ENCODE data around the gene FOXO3.
"Not testable (repeated sequence)": the region's sequence is repeated elsewhere in the genome, so short reads cannot be mapped to it uniquely, and the experiment has no call there.

Gene FOXO3

GRCh38 chr6:108556250-108556649 is 4.5 kb upstream of the FOXO3 start:
- no peak for DNase-seq (ENCODE audit: low read depth)

- DNase-seq (ENCODE audit: low read depth), result no peak
Measured at GRCh38 chr6:108556866-108557493, 3.7 kb upstream of the FOXO3 start.

DNA sequence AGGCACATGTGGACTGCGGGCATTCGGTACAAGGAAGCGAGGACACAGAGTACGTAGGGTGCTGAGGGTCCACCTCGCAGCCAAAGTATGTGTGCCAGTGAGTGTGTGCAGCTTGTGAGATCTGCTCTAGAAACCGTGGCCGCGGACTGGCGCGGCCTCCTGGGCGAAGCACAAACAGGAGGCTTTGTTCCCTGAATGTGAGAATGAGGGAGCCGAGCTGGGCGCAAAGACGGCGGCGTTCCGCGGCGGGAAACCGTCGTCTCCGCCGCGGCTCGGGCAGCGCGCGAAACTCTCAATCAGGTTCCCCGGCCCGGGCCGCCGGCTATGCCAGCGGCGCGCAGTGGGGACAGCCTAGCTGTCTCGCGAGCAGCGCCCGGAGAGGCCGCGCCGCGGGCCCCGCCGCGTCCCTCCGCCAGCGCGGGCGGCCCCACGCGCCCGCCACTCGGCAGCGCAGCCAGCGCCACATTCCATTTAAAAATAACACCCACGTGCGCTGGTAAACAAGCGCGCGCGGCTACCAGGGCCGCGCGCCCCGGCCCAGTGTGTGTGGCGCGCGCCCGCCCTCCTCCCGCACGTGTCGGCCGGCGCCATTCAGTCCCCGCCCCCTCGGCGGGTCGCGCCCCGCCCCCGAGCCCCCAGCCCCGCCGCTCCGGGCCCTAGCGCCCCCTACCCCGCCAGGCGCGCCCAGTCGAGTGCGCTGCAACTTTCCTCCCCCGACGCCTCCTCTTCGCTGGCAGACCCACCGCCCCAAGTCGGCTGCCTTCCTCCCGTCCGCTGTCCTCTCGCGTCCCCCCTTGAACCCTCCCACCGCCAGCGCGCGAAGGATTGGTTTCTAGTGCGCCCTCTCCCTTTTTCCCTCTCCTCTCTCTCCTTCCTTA is 3.0 kb upstream of the FOXO3 start:
- no peak for DNase-seq (ENCODE audit: low read depth)

GRCh38 chr6:108558372-108559096 is 2.2 kb upstream of the FOXO3 start:
- peak; percentile 98 for DNase-seq (ENCODE audit: low read depth)

DNA sequence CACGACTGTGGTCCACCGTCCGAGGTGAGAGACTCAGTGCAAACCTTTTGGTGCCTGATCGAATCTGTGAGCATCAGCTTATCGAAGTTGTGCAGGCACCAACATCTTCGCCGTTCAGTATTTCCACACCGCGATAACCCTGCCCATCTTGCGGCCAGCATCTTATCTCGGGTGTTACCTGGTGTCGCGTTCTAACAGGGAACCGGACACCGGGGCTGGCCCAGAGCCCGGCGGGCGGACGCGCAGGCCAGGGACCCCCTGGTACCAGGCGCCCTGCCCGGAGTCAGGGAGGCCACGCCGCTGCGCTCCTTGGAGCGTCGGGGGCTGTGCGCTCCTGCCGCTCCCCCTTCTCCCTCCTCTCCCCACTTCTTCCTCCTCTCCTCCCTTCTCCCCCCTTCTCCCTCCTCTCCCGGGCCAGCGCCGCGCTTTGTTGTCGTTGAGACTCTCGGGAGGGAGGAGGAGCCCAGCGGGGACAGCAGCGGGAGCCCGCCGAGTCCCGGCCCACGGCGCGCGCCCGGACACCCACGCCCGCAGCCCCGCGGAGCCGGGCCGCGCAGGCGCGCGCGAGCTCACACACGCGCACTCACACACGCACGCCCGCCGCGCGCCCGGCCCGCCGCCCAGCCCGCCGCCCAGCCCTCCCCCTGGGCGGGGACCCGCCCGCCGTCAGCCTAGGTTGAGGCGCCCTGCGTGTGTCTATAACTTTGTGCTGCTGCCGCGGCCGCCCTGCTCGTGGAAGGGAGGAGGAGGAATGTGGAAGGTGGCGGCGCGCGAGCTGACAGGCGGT is 1.4 kb upstream of the FOXO3 start:
- peak; percentile 55 for DNase-seq (ENCODE audit: low read depth)

DNA sequence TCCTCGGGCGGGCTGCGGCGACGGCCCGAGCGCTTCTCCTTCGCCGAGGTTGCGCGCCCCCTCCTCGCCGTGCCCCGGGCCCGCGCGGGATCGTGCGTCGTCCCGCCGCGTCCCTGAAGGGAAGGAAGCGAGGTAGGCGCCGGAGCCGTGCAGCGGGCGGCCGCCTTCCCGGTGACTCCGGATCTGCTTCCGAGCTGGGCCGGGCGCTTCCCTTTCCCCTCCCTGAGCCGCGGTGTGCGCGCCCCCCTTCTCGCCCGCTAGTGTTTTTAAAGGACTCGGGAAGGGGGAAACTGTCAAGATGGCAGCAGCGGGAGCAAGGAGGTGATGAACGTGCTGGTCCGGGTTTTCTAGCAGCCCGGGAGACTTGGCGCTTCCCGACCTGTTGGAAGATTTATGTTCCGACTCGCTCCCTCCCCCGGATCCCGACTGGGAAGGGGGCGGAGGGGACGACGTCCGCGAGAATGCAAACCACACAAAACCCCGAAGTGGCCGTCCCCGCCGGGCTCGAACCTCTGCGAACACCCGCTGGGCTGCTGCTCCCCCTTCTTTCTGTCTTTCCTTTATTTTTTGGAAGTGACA is 744 bp upstream of the FOXO3 start:
- peak; percentile 45 for DNase-seq (ENCODE audit: low read depth)

GRCh38 chr6:108561309-108561647 is 561 bp downstream of the FOXO3 start:
- not testable (repeated sequence) for DNase-seq (ENCODE audit: low read depth)

- no peak for DNase-seq (ENCODE audit: low read depth)
Measured at GRCh38 chr6:108561742-108562502, 1.2 kb downstream of the FOXO3 start.

DNA sequence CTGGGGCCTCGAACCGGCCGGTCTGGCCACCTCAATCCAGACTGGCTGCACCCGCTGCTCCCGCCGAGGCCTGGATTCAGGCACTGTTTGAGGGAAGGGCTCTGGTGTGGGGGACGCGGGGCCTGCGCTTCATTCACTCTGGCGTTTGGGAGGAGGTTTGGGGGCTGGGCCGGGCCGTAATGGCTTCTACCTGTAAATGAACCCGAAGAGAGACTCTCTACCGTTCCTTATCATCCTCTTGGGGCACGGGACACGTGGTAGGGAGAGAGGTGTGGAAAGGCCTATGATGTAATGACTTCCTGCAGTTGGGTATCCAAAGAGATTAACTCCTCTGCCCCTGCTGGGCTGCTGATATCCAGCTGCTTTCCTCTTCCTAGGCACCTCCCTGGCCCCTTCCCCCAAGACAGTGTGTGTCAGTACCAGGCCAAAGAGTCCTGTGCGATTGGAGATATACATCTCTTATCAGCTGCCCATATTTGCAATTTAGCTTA is 1.8 kb downstream of the FOXO3 start:
- DNase-seq (ENCODE audit: low read depth), result peak; percentile 55

DNA sequence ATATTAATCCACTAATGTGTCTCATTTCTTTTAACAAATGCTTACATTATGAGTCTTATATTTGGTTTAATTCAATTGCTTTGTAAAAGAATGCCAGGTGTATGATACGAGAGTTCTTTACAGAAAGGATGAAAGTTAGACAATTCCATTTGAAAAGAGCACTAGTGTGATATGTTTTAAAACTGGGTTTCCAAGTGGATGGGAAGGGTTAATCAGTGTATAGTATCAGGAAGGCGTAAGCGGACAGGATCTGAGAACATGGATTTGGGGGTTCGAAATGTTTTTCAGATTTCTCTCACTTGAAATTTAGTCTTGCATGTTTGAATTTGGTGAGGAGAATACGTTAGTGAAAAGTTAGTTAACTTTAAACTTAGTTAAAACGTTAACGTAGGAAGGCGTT is 2.6 kb downstream of the FOXO3 start:
- DNase-seq (ENCODE audit: low read depth), result no peak

DNA sequence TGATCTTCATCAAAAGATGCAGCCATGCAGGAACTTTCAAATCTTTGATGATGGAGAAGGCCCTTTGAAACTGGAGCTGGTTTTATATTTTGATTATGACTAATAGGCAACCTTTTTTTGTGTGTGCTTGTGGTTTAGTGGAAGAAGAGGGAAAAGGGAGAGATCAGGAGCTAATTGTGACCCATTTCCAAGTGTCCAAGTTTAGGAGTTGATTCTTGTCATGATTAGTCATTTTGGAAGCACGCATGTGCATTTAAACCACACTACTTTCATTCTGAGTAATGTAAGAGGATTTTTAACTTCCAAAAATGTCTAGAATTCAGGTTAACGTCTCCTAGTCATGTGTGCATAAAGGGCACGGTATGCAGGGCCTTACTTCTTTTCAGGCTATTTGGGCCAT is 3.5 kb downstream of the FOXO3 start:
- DNase-seq (ENCODE audit: low read depth), result peak; percentile 77

GRCh38 chr6:108565091-108565766 is 4.5 kb downstream of the FOXO3 start:
- DNase-seq (ENCODE audit: low read depth), result no peak

GRCh38 chr6:108565893-108566292 is 5.2 kb downstream of the FOXO3 start:
- peak; percentile 42 for DNase-seq (ENCODE audit: low read depth)

DNA sequence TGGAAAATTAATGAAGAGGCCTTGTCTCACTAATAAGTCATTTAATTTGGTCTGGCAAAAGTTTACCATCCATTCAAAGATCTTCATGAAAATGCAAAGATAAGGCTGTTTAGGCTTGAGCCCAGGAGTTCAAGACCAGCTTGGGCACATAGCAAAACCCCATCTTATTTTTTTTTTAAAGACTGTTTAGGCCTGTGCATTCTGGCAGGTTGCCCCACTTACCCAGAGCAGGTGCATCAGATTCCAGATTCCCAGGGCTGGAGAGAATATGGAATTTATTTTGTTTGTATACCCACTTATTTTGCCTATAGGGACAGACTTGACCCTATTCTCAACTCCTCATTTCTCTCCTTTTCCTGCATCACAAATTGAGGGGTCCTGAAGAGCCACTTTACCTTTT is 5.7 kb downstream of the FOXO3 start:
- DNase-seq (ENCODE audit: low read depth), result no peak

GRCh38 chr6:108568101-108568500 is 7.4 kb downstream of the FOXO3 start:
- no peak for DNase-seq (ENCODE audit: low read depth)

GRCh38 chr6:108568551-108569305 is 8.0 kb downstream of the FOXO3 start:
- DNase-seq (ENCODE audit: low read depth), result no peak

GRCh38 chr6:108570517-108570916 is 9.8 kb downstream of the FOXO3 start:
- DNase-seq (ENCODE audit: low read depth), result no peak

GRCh38 chr6:108574457-108575141 is 13.9 kb downstream of the FOXO3 start:
- DNase-seq (ENCODE audit: low read depth), result no peak

- no peak for DNase-seq (ENCODE audit: low read depth)
Measured at GRCh38 chr6:108575905-108576494, 15.3 kb downstream of the FOXO3 start.
